A673 (cell line): ENCODE results near the gene FUT8.

Experiments
- CTCF ChIP-seq: fragments of 300-800, 200-600 bp; sonication (generic); conservative IDR thresholded peaks from 2 replicates; pipeline ENCODE4 v1.5.1; 2017; ENCODE audit warnings: low read depth, mild to moderate bottlenecking, antibody characterized with exemption, low read length, moderate library complexity, mixed read lengths
- EZH2 ChIP-seq: fragments of 200-600 bp; sonication (generic); IDR thresholded peaks from 2 replicates; pipeline ENCODE4 v1.6.1; 2017; ENCODE audit warnings: borderline replicate concordance, low read depth, mild to moderate bottlenecking, mixed read lengths, antibody characterized with exemption, low read length; ENCODE audit not compliant: poor library complexity, severe bottlenecking

- TF ChIP-seq EZH2 (no peak), CTCF (no peak)
Measured at GRCh38 chr14:65703521-65703920, 291.0 kb downstream of the FUT8 start.
